ENCODE measurements around the gene WWOX. TPM values are rescaled to one million over a fixed set of nuclear protein-coding genes. Genes with fewer than 3 reads are reported as not detected.

The WWOX gene
- total RNA-seq, 1 donor from 2014 or later: 7.3 TPM

DNA sequence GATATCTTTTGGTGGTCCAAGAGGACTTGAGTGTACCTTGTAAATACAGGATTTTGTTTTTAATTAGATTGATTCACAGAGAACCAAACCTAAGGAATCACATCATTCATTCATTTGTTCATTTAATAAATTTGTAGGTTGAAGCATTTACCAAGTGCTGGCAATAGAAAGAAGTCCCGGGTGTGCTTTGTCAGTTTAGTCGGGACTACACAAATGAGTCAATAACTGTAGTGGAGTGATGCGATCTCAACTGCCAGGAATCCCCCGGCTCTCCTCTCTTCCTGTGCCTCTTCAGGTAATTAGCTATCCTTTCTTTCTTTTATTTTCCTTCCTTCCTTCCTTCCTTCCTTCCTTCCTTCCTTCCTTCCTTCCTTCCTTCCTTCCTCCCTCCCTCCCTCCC lies 1.4 kb upstream of the WWOX start:
- no peak overlapping the region for H3K9ac ChIP-seq (ENCODE audit: low read length)
- no peak overlapping the region for H3K27ac ChIP-seq (ENCODE audit: low read depth, low read length)
- peaks cover 3% of the 10 kb centered on the region for H3K27me3 ChIP-seq (ENCODE audit: insufficient read depth, low read length)
- no peaks in the 10 kb centered on the region for H4K20me1 ChIP-seq (ENCODE audit: insufficient read depth, low read length)
- Mint-ChIP-seq H3K4me3 (ENCODE audit: unreplicated experiment) (no peak overlapping the region), H3K4me1 (ENCODE audit: low read depth, unreplicated experiment) (no peaks in the 10 kb centered on the region), H3K36me3 (ENCODE audit: low read depth, unreplicated experiment) (no peaks in the 10 kb centered on the region), H3K27me3 (ENCODE audit: low read depth, unreplicated experiment) (peaks cover 1% of the 10 kb centered on the region), H3K27ac (ENCODE audit: unreplicated experiment) (no peak overlapping the region), H3K9me3 (ENCODE audit: unreplicated experiment) (peaks cover 5% of the 10 kb centered on the region)
- no peak overlapping the region for H3K4me3 ChIP-seq (ENCODE audit: insufficient read depth, low read depth, low read length)
- FAIRE-seq (no peak), DNase-seq (ENCODE audit: low read depth) (no peak)
- H3K9me3 ChIP-seq (ENCODE audit: insufficient read depth, low read depth, low read length): no peaks in the 10 kb centered on the region
- TF ChIP-seq EZH2 (IDR thresholded peaks at IDR 0.05; ENCODE audit: insufficient read depth, low read length): no peak
- TF ChIP-seq, protein P1, sequence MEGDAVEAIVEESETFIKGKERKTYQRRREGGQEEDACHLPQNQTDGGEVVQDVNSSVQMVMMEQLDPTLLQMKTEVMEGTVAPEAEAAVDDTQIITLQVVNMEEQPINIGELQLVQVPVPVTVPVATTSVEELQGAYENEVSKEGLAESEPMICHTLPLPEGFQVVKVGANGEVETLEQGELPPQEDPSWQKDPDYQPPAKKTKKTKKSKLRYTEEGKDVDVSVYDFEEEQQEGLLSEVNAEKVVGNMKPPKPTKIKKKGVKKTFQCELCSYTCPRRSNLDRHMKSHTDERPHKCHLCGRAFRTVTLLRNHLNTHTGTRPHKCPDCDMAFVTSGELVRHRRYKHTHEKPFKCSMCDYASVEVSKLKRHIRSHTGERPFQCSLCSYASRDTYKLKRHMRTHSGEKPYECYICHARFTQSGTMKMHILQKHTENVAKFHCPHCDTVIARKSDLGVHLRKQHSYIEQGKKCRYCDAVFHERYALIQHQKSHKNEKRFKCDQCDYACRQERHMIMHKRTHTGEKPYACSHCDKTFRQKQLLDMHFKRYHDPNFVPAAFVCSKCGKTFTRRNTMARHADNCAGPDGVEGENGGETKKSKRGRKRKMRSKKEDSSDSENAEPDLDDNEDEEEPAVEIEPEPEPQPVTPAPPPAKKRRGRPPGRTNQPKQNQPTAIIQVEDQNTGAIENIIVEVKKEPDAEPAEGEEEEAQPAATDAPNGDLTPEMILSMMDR (IDR thresholded peaks at IDR 0.05; ENCODE audit: insufficient read depth, low read depth, low read length): no peak
- H3K4me2 ChIP-seq (ENCODE audit: low read length): no peak overlapping the region
- H3K79me2 ChIP-seq (ENCODE audit: insufficient read depth, low read length): no peaks in the 10 kb centered on the region
- no peaks in the 10 kb centered on the region for H3K36me3 ChIP-seq (ENCODE audit: insufficient read depth, low read length)
- H2AFZ ChIP-seq (ENCODE audit: low read depth, low read length): no peak overlapping the region
- peaks cover 2% of the 10 kb centered on the region for H3K4me1 ChIP-seq (ENCODE audit: insufficient read depth, low read length)

DNA sequence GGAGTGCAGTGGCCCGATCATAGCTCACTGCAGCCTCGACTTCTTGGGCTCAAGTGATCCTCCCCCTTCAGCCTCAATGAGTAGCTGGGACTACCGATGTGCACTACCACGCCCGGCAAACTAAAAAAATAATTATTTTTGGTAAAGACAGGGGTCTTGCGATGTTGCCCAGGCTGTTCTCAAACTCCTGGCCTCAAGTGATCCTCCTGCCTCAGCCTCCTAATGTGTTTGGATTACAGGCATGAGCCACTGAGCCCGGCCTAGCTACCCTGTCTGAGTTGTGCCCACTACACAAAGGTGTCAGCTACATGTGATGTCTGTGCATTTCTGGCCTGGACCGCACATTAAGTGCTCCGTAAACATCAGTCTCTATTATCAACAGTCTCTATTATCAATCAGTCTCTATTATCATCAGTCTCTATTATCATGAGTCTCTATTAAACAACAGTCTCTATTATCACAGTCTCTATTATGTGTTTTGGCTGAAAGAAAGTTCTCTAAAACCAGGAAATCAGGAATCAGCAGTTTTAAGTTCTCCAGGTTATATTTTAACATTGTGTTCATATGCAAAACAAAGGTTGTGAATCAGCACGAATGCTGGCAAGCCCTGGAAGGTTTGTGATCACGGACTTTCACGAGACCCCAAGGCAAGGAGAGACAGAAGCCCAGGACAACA lies 721 bp upstream of the WWOX start:
- peak overlapping the region; percentile 85 for H3K4me3 ChIP-seq (ENCODE audit: insufficient read depth, low read depth, low read length)
- Mint-ChIP-seq H3K9me3 (ENCODE audit: unreplicated experiment) (peaks cover 5% of the 10 kb centered on the region), H3K4me1 (ENCODE audit: low read depth, unreplicated experiment) (no peaks in the 10 kb centered on the region), H3K4me3 (ENCODE audit: unreplicated experiment) (peak overlapping the region; percentile 91), H3K27ac (ENCODE audit: unreplicated experiment) (peak overlapping the region; percentile 91), H3K27me3 (ENCODE audit: low read depth, unreplicated experiment) (no peaks in the 10 kb centered on the region), H3K36me3 (ENCODE audit: low read depth, unreplicated experiment) (no peaks in the 10 kb centered on the region)
- DNase-seq (ENCODE audit: low read depth) (no peak), FAIRE-seq (no peak)
- no peaks in the 10 kb centered on the region for H3K36me3 ChIP-seq (ENCODE audit: insufficient read depth, low read length)
- no peaks in the 10 kb centered on the region for H3K9me3 ChIP-seq (ENCODE audit: insufficient read depth, low read depth, low read length)
- peaks cover 2% of the 10 kb centered on the region for H3K4me1 ChIP-seq (ENCODE audit: insufficient read depth, low read length)
- H3K79me2 ChIP-seq (ENCODE audit: insufficient read depth, low read length): no peaks in the 10 kb centered on the region
- peak overlapping the region; percentile 63 for H3K27ac ChIP-seq (ENCODE audit: low read depth, low read length)
- peak overlapping the region; percentile 88 for H3K9ac ChIP-seq (ENCODE audit: low read length)
- peak overlapping the region; percentile 83 for H3K4me2 ChIP-seq (ENCODE audit: low read length)
- peaks cover 3% of the 10 kb centered on the region for H3K27me3 ChIP-seq (ENCODE audit: insufficient read depth, low read length)
- TF ChIP-seq, protein P1 (IDR thresholded peaks at IDR 0.05; ENCODE audit: insufficient read depth, low read depth, low read length): no peak
- TF ChIP-seq EZH2 (IDR thresholded peaks at IDR 0.05; ENCODE audit: insufficient read depth, low read length): no peak
- H2AFZ ChIP-seq (ENCODE audit: low read depth, low read length): peak overlapping the region; percentile 100
- H4K20me1 ChIP-seq (ENCODE audit: insufficient read depth, low read length): no peaks in the 10 kb centered on the region

DNA sequence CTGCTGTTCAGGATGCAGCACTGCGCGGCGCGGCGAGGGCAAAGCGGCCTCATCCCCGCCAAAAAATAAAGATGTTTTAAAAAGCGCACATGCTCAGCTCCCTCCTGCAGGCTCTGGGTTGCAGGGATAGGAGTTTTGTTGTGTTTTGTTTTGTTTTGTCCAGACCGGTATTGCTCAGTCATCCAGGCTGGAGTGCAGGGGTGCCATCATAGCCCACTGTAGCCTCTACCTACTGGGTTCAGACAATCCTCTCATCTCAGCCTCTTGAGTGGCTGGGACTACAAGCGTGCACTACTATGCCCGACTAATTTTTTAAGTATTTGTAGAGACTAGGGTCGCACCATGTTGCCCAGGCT lies 636 bp downstream of the WWOX start:
- TF ChIP-seq, protein P1 (IDR thresholded peaks at IDR 0.05; ENCODE audit: insufficient read depth, low read depth, low read length): peak; percentile 56
- no peak for TF ChIP-seq EZH2 (IDR thresholded peaks at IDR 0.05; ENCODE audit: insufficient read depth, low read length)
- peak overlapping the region; percentile 83 for H3K4me2 ChIP-seq (ENCODE audit: low read length)
- H3K4me3 ChIP-seq (ENCODE audit: insufficient read depth, low read depth, low read length): peak overlapping the region; percentile 85
- H3K27me3 ChIP-seq (ENCODE audit: insufficient read depth, low read length): no peaks in the 10 kb centered on the region
- H3K4me3 Mint-ChIP-seq (ENCODE audit: unreplicated experiment): peak overlapping the region; percentile 91
- peak overlapping the region; percentile 88 for H3K9ac ChIP-seq (ENCODE audit: low read length)
- no peaks in the 10 kb centered on the region for H3K36me3 Mint-ChIP-seq (ENCODE audit: low read depth, unreplicated experiment)
- H3K36me3 ChIP-seq (ENCODE audit: insufficient read depth, low read length): no peaks in the 10 kb centered on the region
- FAIRE-seq: no peak
- no peaks in the 10 kb centered on the region for H3K79me2 ChIP-seq (ENCODE audit: insufficient read depth, low read length)
- H3K9me3 Mint-ChIP-seq (ENCODE audit: unreplicated experiment): peaks cover 5% of the 10 kb centered on the region
- no peak for DNase-seq (ENCODE audit: low read depth)
- peak overlapping the region; percentile 100 for H2AFZ ChIP-seq (ENCODE audit: low read depth, low read length)
- peaks cover 2% of the 10 kb centered on the region for H3K4me1 ChIP-seq (ENCODE audit: insufficient read depth, low read length)
- no peaks in the 10 kb centered on the region for H3K4me1 Mint-ChIP-seq (ENCODE audit: low read depth, unreplicated experiment)
- no peak overlapping the region for H3K27ac ChIP-seq (ENCODE audit: low read depth, low read length)
- H4K20me1 ChIP-seq (ENCODE audit: insufficient read depth, low read length): no peaks in the 10 kb centered on the region
- H3K9me3 ChIP-seq (ENCODE audit: insufficient read depth, low read depth, low read length): no peaks in the 10 kb centered on the region
- no peaks in the 10 kb centered on the region for H3K27me3 Mint-ChIP-seq (ENCODE audit: low read depth, unreplicated experiment)
- no peak overlapping the region for H3K27ac Mint-ChIP-seq (ENCODE audit: unreplicated experiment)
